Activated CD4-positive, alpha-beta T cell treated with anti-CD3 and anti-CD28 coated beads for 36 hours (primary cell): ENCODE measurements around the gene ZNF425. TPM values are rescaled to one million over a fixed set of nuclear protein-coding genes. Genes with fewer than 3 reads are reported as not detected.
A peak's percentile ranks its signal among the peaks of the same experiment; 100 is the strongest.
"Not testable (repeated sequence)": the region's sequence is repeated elsewhere in the genome, so short reads cannot be mapped to it uniquely, and the experiment has no call there.

Experiments used
- ATAC-seq: fragments of 200-7000 bp; cut with Tn5 transposase; one replicate; pipeline ENCODE4 v1.10.0; 2021; ENCODE audit warnings: mild to moderate bottlenecking, moderate library complexity
- CTCF ChIA-PET: fragments of 350-600 bp; sonication (Branson Sonifier 250); formaldehyde crosslinking; loops from one replicate; lab custom pipeline; 2021; ENCODE audit warnings: antibody characterized with exemption; lab: Charles Lee
- POLR2A ChIA-PET: fragments of 350-600 bp; sonication (Branson Sonifier 250); formaldehyde crosslinking; loops from one replicate; lab custom pipeline; 2021; ENCODE audit warnings: antibody characterized with exemption, inconsistent platforms; lab: Charles Lee
- DNase-seq: peaks from one replicate; pipeline ENCODE4 v3.0.0-alpha.2; 2020
- H3K27ac Mint-ChIP-seq: one replicate; pipeline ENCODE4 v1.8.0; 2021; ENCODE audit warnings: mixed read lengths
- H3K27me3 Mint-ChIP-seq: one replicate; pipeline ENCODE4 v1.8.0; 2021; ENCODE audit warnings: mixed read lengths
- H3K36me3 Mint-ChIP-seq: one replicate; pipeline ENCODE4 v1.8.0; 2021; ENCODE audit warnings: low read depth, mixed read lengths
- H3K4me1 Mint-ChIP-seq: one replicate; pipeline ENCODE4 v1.8.0; 2021; ENCODE audit warnings: mixed read lengths
- H3K4me3 Mint-ChIP-seq: one replicate; pipeline ENCODE4 v1.8.0; 2021; ENCODE audit warnings: mild to moderate bottlenecking, moderate library complexity, mixed read lengths
- H3K9me3 Mint-ChIP-seq: one replicate; pipeline ENCODE4 v1.8.0; 2021; ENCODE audit warnings: low read depth, mixed read lengths
- intact Hi-C, 2 experiments: fragments of 100-400 bp; cut with DNase I in 1 of 2; cut with micrococcal nuclease in 1 of 2; formaldehyde crosslinking; loops; one replicate each; pipeline versions ENCODE4 v1.14.2 to v1.15.1; 2022 to 2024; cut with DNase I, micrococcal nuclease
- total RNA-seq, 2 experiments: library from RNA; stranded (reverse); gene quantifications; one replicate each; pipeline ENCODE4 v1.2.3, GENCODE V29; 2021

ZNF425 gene
- total RNA-seq, 2 experiments from 2014 or later: 0.43 to 0.95 TPM

DNA sequence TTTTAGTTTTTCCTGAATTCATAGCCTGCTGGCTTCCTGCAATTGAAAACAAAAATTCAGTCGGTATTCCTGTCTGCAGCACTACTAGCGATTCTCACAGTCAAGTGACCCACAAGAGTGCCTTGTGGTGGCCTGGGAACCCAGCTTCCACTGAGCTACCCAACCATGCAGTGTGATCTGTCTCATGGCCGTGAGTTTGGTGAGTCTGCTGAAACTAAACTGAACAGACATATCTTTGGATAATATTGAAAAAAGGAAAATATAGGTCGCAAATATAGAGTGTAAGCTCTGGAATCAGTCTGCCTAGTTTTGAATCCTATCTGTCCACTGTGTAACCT is 53.7 kb downstream of the ZNF425 start:
- no peaks in the 10 kb centered on the region for H3K9me3 Mint-ChIP-seq
- H3K36me3 Mint-ChIP-seq: peaks cover 37% of the 10 kb centered on the region
- H3K4me3 Mint-ChIP-seq: peak overlapping the region; percentile 46
- ATAC-seq: no peak
- intact Hi-C loops: loop anchor here in 1 of 2 experiments (1.0 kb wide), 1 partner anchor 18 kb away; the partner anchor contains the start of gene ZNF786
- CTCF ChIA-PET: interaction anchor here (0.7 to 2.4 kb wide), 9 partner anchors 11 to 86 kb away, joined by 3 to 7 read pairs (median 3); partner anchors contain the start of gene ZNF425
- no peak for DNase-seq
- peak overlapping the region; percentile 67 for H3K27ac Mint-ChIP-seq
- H3K27me3 Mint-ChIP-seq: no peaks in the 10 kb centered on the region
- POLR2A ChIA-PET: no interaction called here
- peaks cover 9% of the 10 kb centered on the region for H3K4me1 Mint-ChIP-seq

DNA sequence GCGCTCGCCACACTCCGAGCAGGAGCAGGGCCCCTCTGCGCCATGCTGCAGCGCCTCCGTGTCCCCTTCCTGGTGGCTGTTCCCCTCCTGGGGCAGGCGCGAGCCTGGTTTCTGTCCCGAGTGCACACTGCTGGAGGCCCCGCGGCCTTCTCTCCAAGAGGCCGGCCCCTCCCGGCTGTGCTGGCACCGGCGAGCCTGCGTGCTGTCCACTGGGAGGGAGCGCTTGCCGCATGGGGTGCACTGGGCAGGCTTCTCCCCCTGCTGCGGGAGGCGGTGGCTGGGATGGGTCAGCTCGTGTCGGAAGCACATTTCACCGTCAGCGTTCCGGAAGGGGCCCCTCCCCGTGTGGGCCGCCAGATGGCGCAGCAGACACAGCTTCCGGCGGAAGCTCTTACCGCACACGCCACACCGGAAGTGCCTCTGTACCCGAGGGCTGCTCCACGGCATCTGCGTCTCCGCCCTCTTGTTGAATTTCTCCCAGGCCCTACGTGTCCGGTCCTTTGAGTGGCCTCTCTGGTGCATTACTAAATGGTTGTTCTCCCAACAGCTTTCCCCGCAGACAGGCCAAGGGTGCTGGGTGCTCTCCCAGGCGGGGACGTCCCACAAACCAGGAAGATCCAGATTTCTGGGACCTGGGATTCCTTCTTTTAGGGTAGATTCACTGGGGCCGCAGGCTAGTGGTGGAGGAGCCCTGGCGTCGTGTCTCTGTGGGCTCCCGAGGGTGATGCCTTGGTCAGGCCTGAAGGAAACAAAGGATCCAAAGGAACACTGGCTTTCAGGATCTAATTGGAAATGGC is 54.3 kb downstream of the ZNF425 start:
- ChIA-PET POLR2A (no interaction called here), CTCF (interaction anchor here (0.7 to 2.4 kb wide), 8 partner anchors 12 to 86 kb away, joined by 3 to 7 read pairs (median 3); no protein-coding TSS in a partner anchor)
- H3K27me3 Mint-ChIP-seq: no peaks in the 10 kb centered on the region
- peaks cover 9% of the 10 kb centered on the region for H3K4me1 Mint-ChIP-seq
- peaks cover 32% of the 10 kb centered on the region for H3K36me3 Mint-ChIP-seq
- no peaks in the 10 kb centered on the region for H3K9me3 Mint-ChIP-seq
- H3K4me3 Mint-ChIP-seq: peak overlapping the region; percentile 46
- DNase-seq (peak; percentile 70), ATAC-seq (peak; percentile 84)
- intact Hi-C loops: loop anchor here in 1 of 2 experiments (1.0 kb wide), 1 partner anchor 18 kb away; the partner anchor contains the start of gene ZNF786
- peak overlapping the region; percentile 63 for H3K27ac Mint-ChIP-seq

DNA sequence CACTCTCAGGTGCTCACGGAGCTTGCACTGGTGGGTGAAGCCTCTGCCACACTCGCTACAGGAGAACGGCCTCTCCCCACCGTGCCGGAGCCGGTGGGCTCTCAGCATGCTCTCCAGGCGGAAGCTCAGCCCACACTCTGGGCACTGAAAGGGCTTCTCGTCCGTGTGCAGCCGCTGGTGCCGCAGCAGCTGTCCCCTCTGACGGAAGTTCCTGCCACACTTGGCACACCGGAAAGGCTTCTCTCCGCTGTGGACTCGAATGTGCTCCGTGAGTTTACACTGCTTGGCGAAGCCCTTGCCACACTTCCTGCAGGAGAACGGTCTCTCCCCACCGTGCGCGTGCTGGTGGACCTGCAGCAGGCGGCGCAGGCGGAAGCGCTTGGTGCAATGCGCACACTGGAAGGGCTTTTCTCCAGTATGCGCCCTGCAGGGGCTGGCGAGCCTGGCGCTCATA is 54.9 kb downstream of the ZNF425 start:
- ChIA-PET CTCF (interaction anchor here (0.7 to 2.4 kb wide), 4 partner anchors 22 to 85 kb away, joined by 3 to 7 read pairs (median 4); no protein-coding TSS in a partner anchor), POLR2A (no interaction called here)
- Mint-ChIP-seq H3K9me3 (no peaks in the 10 kb centered on the region), H3K27ac (no peak overlapping the region), H3K4me3 (no peak overlapping the region), H3K4me1 (peaks cover 6% of the 10 kb centered on the region), H3K27me3 (no peaks in the 10 kb centered on the region), H3K36me3 (peaks cover 30% of the 10 kb centered on the region)
- ATAC-seq (no peak), DNase-seq (no peak)
- intact Hi-C loops: no loop called here

DNA sequence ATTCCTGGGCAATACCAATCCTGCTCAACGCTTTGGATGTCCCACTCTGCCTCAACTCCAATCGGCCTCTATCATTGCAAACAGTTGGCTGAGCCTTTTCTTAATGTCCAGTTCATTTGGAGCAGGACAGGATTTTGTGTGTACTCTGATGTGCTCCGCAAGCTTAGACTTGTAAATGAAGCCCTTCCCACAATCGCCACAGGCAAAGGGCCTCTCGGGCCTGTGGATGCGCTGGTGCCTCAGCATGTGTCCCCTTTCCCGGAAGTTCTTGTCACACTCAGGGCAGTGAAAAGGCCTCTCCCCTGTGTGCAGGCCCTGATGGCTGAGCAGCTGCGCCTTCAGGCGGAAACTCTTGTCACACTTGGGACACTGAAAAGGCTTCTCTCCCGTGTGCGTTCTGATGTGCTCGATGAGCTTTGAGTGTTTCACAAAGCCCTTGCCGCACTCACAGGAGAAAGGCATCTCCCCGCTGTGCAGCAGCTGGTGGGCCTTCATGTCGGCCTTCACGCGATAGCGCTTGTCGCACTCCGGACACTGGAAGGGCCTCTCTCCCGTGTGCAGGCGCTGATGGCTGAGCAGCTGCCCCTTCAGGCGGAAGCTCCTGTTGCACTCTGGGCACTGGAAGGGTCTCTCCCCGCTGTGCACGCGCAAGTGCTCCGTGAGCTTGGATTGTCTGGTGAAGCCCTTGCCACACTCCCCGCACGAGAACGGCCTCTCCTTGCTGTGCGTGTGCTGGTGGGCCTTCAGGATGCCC is 55.6 kb downstream of the ZNF425 start:
- intact Hi-C loops: no loop called here
- H3K27ac Mint-ChIP-seq: no peak overlapping the region
- H3K36me3 Mint-ChIP-seq: peaks cover 30% of the 10 kb centered on the region
- no peak overlapping the region for H3K4me3 Mint-ChIP-seq
- ChIA-PET CTCF (interaction anchor here (2.9 kb wide), 1 partner anchor 65 kb away, joined by 10 read pairs; no protein-coding TSS in a partner anchor), POLR2A (no interaction called here)
- H3K4me1 Mint-ChIP-seq: peaks cover 8% of the 10 kb centered on the region
- ATAC-seq: no peak
- H3K9me3 Mint-ChIP-seq: no peaks in the 10 kb centered on the region
- DNase-seq: no peak
- H3K27me3 Mint-ChIP-seq: no peaks in the 10 kb centered on the region

DNA sequence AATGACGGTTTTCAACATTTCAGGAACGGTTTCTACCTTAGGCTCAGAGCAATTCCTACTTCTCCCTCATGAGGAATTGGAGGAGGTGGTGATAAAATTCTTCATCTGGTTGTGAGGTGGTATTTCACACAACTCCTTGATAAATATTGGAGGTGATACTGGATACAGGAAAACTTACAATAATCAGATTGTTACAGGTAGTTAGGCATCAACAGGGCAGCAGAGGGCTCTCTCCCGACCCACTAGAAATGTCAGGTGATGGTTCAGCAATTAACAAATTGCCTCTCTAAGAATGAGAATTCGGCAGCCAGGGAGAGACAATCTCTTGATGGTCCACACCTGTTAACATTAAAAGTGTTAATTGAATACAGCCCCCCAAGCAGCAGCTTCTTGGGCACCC is 58.3 kb downstream of the ZNF425 start:
- intact Hi-C loops: loop anchor here (2.0 to 10.0 kb wide), 3 partner anchors 59 to 803 kb away; partner anchors contain the start of gene ZNF425 (in 1 of the 2)
- POLR2A ChIA-PET: no interaction called here
- ATAC-seq (no peak), DNase-seq (peak; percentile 33)
- no peaks in the 10 kb centered on the region for H3K27me3 Mint-ChIP-seq
- H3K4me3 Mint-ChIP-seq: no peak overlapping the region
- H3K9me3 Mint-ChIP-seq: no peaks in the 10 kb centered on the region
- H3K4me1 Mint-ChIP-seq: peaks cover 8% of the 10 kb centered on the region
- H3K27ac Mint-ChIP-seq: no peak overlapping the region
- H3K36me3 Mint-ChIP-seq: peaks cover 19% of the 10 kb centered on the region
- CTCF ChIA-PET: interaction anchor here (0.6 to 2.9 kb wide), 3 partner anchors 62 to 127 kb away, joined by 3 to 10 read pairs (median 3); partner anchors contain the start of gene ZNF282

DNA sequence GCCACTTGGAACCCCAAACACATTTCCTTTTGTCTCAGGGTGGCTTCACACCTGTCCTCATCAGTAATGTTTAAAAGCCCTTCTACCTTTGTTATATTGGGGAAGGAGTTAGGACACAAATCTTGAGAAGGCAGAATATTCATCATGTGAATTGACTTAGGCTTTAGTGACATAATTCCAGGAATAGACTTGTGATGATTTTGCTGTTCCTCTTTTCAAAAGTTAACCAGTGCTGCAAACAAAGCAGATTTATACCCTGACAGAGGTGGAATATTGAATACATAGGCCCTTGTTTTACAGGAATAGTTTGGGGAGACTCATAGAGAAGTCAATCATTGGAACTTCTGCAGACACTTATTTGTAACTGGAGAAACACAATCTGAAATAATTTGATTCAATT is 62.6 kb downstream of the ZNF425 start:
- ChIA-PET POLR2A (no interaction called here), CTCF (interaction anchor here (0.6 kb wide), 1 partner anchor 26 kb away, joined by 6 read pairs; no protein-coding TSS in a partner anchor)
- H3K27me3 Mint-ChIP-seq: no peaks in the 10 kb centered on the region
- DNase-seq: no peak
- ATAC-seq: no peak
- no peaks in the 10 kb centered on the region for H3K9me3 Mint-ChIP-seq
- peaks cover 8% of the 10 kb centered on the region for H3K4me1 Mint-ChIP-seq
- H3K4me3 Mint-ChIP-seq: no peak overlapping the region
- H3K27ac Mint-ChIP-seq: no peak overlapping the region
- intact Hi-C loops: loop anchor here in 1 of 2 experiments (10.0 kb wide), 1 partner anchor 799 kb away; no protein-coding TSS in a partner anchor
- peaks cover 4% of the 10 kb centered on the region for H3K36me3 Mint-ChIP-seq

DNA sequence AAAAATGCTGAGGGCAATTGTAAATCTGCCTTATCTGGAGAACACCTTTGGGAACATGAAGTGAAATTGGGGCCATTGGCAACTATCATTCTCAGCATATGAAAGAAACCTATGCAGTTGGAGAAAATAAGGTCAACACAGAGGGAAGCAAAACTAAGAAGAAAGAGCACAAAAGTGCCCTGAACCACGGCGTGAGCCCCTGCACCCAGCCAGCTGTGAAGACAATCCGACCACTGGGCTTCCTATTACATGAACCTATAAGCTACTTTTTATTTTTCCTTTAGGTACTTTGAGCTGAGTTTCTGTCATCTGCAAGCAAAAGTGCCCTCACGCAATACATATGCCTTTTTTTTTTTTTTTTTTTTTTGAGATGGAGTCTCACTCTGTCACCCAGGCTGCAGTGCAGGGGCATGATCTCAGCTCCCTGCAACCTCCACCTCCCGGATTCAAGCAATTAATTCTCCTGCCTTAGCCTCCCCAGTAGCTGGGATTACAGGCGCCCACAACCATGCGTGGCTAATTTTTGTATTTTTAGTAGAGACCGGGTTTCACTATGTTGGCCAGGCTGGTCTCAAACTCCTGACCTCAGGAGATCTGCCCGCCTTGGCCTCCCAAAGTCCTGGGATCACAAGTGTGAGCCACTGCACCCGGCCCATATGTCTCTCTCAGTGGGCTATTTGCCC is 63.8 kb downstream of the ZNF425 start:
- intact Hi-C loops: loop anchor here in 1 of 2 experiments (10.0 kb wide), 1 partner anchor 798 kb away; no protein-coding TSS in a partner anchor
- DNase-seq, H3K9me3 Mint-ChIP-seq, H3K4me1 Mint-ChIP-seq, H3K36me3 Mint-ChIP-seq, H3K27me3 Mint-ChIP-seq, H3K27ac Mint-ChIP-seq, H3K4me3 Mint-ChIP-seq, ATAC-seq: not testable (repeated sequence)
- ChIA-PET CTCF (interaction anchor here (0.6 to 1.7 kb wide), 2 partner anchors 38 to 85 kb away, joined by 3 read pairs; partner anchors contain the start of gene ZNF398), POLR2A (interaction anchor here (0.6 kb wide), 1 partner anchor 13 kb away, joined by 3 read pairs; no protein-coding TSS in a partner anchor)

DNA sequence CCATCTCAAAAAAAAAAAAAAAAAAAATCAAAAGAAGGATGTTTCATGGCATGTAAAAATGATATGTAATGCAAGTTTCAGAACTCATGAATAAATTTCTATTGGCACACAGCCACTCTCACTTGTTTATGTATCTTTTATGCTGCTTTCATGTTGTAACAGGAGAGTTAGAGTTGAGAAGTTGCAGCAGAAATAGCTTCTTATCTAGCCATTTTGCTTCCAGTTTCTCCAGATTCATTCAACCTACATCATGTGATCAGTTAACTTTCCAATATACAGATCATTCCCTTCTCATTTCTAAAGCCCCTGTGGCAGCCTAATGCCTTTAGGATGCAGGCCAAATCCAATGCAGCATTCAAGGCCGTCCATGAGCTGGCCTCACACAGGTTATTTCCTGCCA is 66.0 kb downstream of the ZNF425 start:
- no peaks in the 10 kb centered on the region for H3K36me3 Mint-ChIP-seq
- H3K4me3 Mint-ChIP-seq: no peak overlapping the region
- no peak for ATAC-seq
- POLR2A ChIA-PET: no interaction called here
- DNase-seq: no peak
- CTCF ChIA-PET: interaction anchor here (0.6 to 1.2 kb wide), 3 partner anchors 12 to 78 kb away, joined by 3 to 5 read pairs (median 3); no protein-coding TSS in a partner anchor
- H3K9me3 Mint-ChIP-seq: no peaks in the 10 kb centered on the region
- H3K27me3 Mint-ChIP-seq: no peaks in the 10 kb centered on the region
- intact Hi-C loops: loop anchor here in 1 of 2 experiments (10.0 kb wide), 1 partner anchor 795 kb away; no protein-coding TSS in a partner anchor
- no peak overlapping the region for H3K27ac Mint-ChIP-seq
- H3K4me1 Mint-ChIP-seq: peaks cover 5% of the 10 kb centered on the region

DNA sequence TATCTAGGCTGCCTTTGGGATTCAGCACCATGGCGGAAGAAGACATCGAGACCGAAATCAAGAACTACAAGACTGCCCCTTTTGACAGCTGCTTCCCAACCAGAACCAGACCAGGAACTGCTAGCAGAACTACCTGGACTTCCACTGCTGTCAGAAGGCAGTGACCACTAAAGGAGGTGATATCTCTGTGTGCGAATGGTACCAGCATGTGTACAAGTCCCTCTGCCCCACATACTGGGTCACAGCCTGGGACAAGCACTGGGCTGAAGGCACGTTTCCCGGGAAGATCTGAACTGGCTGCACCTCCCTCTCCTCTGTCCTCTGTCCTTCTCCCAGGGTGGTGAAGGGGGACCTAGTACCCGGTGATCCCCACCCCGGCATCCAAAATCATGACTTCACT is 72.2 kb downstream of the ZNF425 start:
- Mint-ChIP-seq H3K9me3 (no peaks in the 10 kb centered on the region), H3K4me3 (no peak overlapping the region), H3K27ac (no peak overlapping the region), H3K36me3 (no peaks in the 10 kb centered on the region), H3K4me1 (no peaks in the 10 kb centered on the region), H3K27me3 (no peaks in the 10 kb centered on the region)
- ChIA-PET CTCF (interaction anchor here (0.7 to 0.9 kb wide), 2 partner anchors 12 to 492 kb away, joined by 3 read pairs; no protein-coding TSS in a partner anchor), POLR2A (no interaction called here)
- intact Hi-C loops: no loop called here
- no peak for ATAC-seq
- DNase-seq: no peak

DNA sequence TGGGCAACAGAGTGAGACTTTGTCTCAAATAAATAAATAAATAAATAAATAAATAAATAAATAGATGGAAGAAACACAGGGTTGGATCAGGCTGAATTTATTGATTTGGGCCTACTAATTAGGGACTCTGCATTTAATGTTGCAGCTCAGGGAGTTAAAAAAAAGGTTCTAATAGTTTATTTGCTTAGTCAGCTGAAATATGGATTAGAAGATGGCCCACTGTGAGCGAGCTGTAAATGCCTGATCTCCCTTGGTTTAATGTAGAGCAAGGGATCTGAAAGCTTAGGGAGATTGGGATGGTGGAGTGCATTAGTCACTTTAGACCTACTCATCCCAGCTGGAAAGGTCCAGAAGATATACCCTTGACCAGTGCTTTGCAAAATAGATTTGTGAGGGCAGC is 72.7 kb downstream of the ZNF425 start:
- H3K4me3 Mint-ChIP-seq: no peak overlapping the region
- CTCF ChIA-PET: no interaction called here
- H3K27me3 Mint-ChIP-seq: no peaks in the 10 kb centered on the region
- no peaks in the 10 kb centered on the region for H3K36me3 Mint-ChIP-seq
- no peaks in the 10 kb centered on the region for H3K4me1 Mint-ChIP-seq
- DNase-seq: no peak
- POLR2A ChIA-PET: no interaction called here
- no peak overlapping the region for H3K27ac Mint-ChIP-seq
- intact Hi-C loops: no loop called here
- ATAC-seq: no peak
- no peaks in the 10 kb centered on the region for H3K9me3 Mint-ChIP-seq
